ENCODE results near the gene DKK3.

The DKK3 gene

GRCh38 chr11:11937433-11937832, 71.0 kb downstream of the DKK3 start:
- DNase-seq = no peak

GRCh38 chr11:11935536-11935935, 72.9 kb downstream of the DKK3 start:
- no peak for DNase-seq

- DNase-seq = no peak
Measured at GRCh38 chr11:11931461-11932055, 76.9 kb downstream of the DKK3 start.

GRCh38 chr11:11929920-11930319, 78.5 kb downstream of the DKK3 start:
- no peak for DNase-seq

GRCh38 chr11:11923828-11924227, 84.6 kb downstream of the DKK3 start:
- DNase-seq = no peak

- DNase-seq = no peak
Measured at GRCh38 chr11:11916981-11917399, 91.4 kb downstream of the DKK3 start.

GRCh38 chr11:11915625-11916024, 92.8 kb downstream of the DKK3 start:
- no peak for DNase-seq

GRCh38 chr11:11913395-11913794, 95.0 kb downstream of the DKK3 start:
- DNase-seq = no peak

All from right forelimb (tissue), 1 donor.